ENCODE results near the gene AGPAT4. TPM values are rescaled to one million over a fixed set of nuclear protein-coding genes. Genes with fewer than 3 reads are reported as not detected.
A peak's percentile ranks its signal among the peaks of the same experiment; 100 is the strongest.

AGPAT4 gene
- total and polyA plus RNA-seq, 2 experiments from 2014 or later = 10.6 to 11.8 TPM

DNA sequence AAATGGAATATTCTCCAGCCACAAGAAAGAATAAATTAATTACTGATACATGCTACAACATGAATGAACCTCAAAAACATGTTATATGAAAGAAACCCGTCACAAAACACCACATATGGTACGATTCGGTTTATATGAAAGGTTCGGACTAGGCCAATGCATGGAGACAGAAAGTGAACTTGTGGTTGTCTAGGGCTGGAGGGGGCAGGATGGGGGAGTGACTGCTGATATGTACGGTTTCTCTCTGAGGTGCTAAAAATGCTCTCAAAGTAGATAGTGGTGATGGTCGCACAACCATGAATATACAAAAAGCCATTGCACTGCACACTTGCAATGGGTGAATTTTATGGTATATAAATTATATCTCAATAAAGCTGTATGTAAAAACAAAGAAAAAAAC lies 18.3 kb downstream of the AGPAT4 start:
- H3K79me2 ChIP-seq = peaks cover 31% of the 10 kb centered on the region
- TF ChIP-seq EZH2phosphoT487 (IDR thresholded peaks at IDR 0.05; ENCODE audit: low read depth, severe bottlenecking, unreplicated experiment) = no peak
- TF ChIP-seq, protein P1, sequence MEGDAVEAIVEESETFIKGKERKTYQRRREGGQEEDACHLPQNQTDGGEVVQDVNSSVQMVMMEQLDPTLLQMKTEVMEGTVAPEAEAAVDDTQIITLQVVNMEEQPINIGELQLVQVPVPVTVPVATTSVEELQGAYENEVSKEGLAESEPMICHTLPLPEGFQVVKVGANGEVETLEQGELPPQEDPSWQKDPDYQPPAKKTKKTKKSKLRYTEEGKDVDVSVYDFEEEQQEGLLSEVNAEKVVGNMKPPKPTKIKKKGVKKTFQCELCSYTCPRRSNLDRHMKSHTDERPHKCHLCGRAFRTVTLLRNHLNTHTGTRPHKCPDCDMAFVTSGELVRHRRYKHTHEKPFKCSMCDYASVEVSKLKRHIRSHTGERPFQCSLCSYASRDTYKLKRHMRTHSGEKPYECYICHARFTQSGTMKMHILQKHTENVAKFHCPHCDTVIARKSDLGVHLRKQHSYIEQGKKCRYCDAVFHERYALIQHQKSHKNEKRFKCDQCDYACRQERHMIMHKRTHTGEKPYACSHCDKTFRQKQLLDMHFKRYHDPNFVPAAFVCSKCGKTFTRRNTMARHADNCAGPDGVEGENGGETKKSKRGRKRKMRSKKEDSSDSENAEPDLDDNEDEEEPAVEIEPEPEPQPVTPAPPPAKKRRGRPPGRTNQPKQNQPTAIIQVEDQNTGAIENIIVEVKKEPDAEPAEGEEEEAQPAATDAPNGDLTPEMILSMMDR (IDR thresholded peaks at IDR 0.05; ENCODE audit: poor library complexity) = no peak
- TF ChIP-seq EZH2 (IDR thresholded peaks at IDR 0.05; ENCODE audit: borderline replicate concordance) = no peak
- no peak for DNase-seq (ENCODE audit: low spot score)
- H3K27ac ChIP-seq = peak overlapping the region; percentile 58
- no peak overlapping the region for H2AFZ ChIP-seq
- H3K27me3 ChIP-seq = no peaks in the 10 kb centered on the region
- H3K4me1 ChIP-seq (ENCODE audit: insufficient read depth) = peaks cover 7% of the 10 kb centered on the region
- no peaks in the 10 kb centered on the region for H3K9me2 ChIP-seq (replicated peaks; ENCODE audit: insufficient read depth)
- no peaks in the 10 kb centered on the region for H3K9me3 ChIP-seq (ENCODE audit: low read depth)
- 93% methylated on average over 6 of the region's 6 CpGs for WGBS (ENCODE audit: low lambda C conversion rate, missing lambda C conversion rate)
- H3K36me3 ChIP-seq (replicated peaks; ENCODE audit: insufficient read depth, low read depth) = no peaks in the 10 kb centered on the region
- no peaks in the 10 kb centered on the region for H4K20me1 ChIP-seq (ENCODE audit: insufficient read depth, poor library complexity, severe bottlenecking)
- H3K4me3 ChIP-seq = no peak overlapping the region
- peak overlapping the region; percentile 56 for H3K4me2 ChIP-seq

DNA sequence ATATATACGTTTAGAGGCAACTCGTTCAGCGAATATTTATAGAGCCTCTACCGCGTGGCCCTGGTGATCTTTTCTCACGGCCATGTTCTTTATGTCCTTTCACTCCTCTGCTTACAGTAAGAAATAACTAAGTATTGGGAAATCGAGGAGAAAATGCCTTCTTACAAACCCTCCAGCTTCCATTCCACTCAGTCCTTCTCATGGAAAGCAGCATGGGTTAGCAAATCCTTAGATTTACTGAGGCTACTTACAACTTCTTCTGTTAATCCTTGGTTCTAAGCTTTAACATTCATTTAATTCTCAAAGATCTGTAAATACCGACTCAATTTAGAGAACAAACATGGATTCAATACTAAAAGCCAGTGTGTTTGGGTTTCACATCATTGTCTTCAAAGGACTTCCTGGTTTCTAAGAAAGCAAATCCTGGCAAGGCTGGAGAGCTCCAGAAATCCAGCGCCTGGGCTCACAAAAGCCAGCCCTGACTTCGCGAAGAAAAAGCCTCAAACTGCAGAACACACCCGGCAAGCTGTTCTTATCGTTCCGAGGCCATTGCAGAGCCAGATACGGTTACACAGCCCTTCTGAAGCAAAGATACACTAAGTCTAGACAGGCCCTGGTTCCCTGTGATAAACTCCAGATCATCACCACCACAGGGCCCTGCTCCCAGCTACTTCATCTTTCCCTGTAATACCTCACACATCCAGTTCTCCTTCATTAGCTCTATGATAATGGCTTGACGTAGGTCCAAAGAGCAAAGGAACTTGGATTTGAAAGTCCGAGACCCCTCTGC lies 19.2 kb downstream of the AGPAT4 start:
- TF ChIP-seq EZH2phosphoT487 (IDR thresholded peaks at IDR 0.05; ENCODE audit: low read depth, severe bottlenecking, unreplicated experiment) (no peak), EZH2 (IDR thresholded peaks at IDR 0.05; ENCODE audit: borderline replicate concordance) (no peak)
- TF ChIP-seq, protein P1 (IDR thresholded peaks at IDR 0.05; ENCODE audit: poor library complexity) = no peak
- Histone ChIP-seq H3K4me2 (peak overlapping the region; percentile 56), H3K36me3 (replicated peaks; ENCODE audit: insufficient read depth, low read depth) (no peaks in the 10 kb centered on the region), H2AFZ (no peak overlapping the region), H3K9me3 (ENCODE audit: low read depth) (no peaks in the 10 kb centered on the region), H4K20me1 (ENCODE audit: insufficient read depth, poor library complexity, severe bottlenecking) (no peaks in the 10 kb centered on the region), H3K27me3 (no peaks in the 10 kb centered on the region), H3K27ac (peak overlapping the region; percentile 58), H3K9me2 (replicated peaks; ENCODE audit: insufficient read depth) (no peaks in the 10 kb centered on the region), H3K4me3 (no peak overlapping the region), H3K4me1 (ENCODE audit: insufficient read depth) (peaks cover 7% of the 10 kb centered on the region), H3K79me2 (peaks cover 40% of the 10 kb centered on the region)
- 37% methylated on average over 17 of the region's 17 CpGs for WGBS (ENCODE audit: low lambda C conversion rate, missing lambda C conversion rate)
- peak; percentile 58 for DNase-seq (ENCODE audit: low spot score)

DNA sequence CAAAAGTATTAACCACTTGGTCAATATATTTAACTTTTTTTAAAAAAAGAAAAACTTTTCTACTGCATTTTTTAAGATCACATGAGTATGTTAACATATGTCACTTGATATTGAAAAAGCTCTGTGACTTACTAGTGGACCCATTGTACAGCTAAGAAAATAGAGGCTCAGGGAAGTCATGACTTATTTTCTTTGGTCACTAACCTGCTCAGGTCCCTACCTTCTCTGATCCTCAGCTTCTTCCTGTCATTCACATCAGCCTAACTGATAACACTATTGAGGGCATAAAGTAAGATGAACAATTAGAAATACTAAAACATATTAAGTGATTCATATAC lies 19.8 kb downstream of the AGPAT4 start:
- H3K79me2 ChIP-seq = peaks cover 42% of the 10 kb centered on the region
- no peak overlapping the region for H3K4me3 ChIP-seq
- no peak for DNase-seq (ENCODE audit: low spot score)
- no peaks in the 10 kb centered on the region for H3K9me3 ChIP-seq (ENCODE audit: low read depth)
- H3K4me2 ChIP-seq = peak overlapping the region; percentile 46
- TF ChIP-seq EZH2 (IDR thresholded peaks at IDR 0.05; ENCODE audit: borderline replicate concordance) = no peak
- TF ChIP-seq EZH2phosphoT487 (IDR thresholded peaks at IDR 0.05; ENCODE audit: low read depth, severe bottlenecking, unreplicated experiment) = no peak
- TF ChIP-seq, protein P1 (IDR thresholded peaks at IDR 0.05; ENCODE audit: poor library complexity) = no peak
- H2AFZ ChIP-seq = no peak overlapping the region
- H3K9me2 ChIP-seq (replicated peaks; ENCODE audit: insufficient read depth) = no peaks in the 10 kb centered on the region
- H3K4me1 ChIP-seq (ENCODE audit: insufficient read depth) = peaks cover 7% of the 10 kb centered on the region
- peak overlapping the region; percentile 58 for H3K27ac ChIP-seq
- H4K20me1 ChIP-seq (ENCODE audit: insufficient read depth, poor library complexity, severe bottlenecking) = no peaks in the 10 kb centered on the region
- H3K36me3 ChIP-seq (replicated peaks; ENCODE audit: insufficient read depth, low read depth) = no peaks in the 10 kb centered on the region
- H3K27me3 ChIP-seq = no peaks in the 10 kb centered on the region

All from hepatocyte (in vitro differentiated cells).